BLaER1 (cell line): ENCODE measurements around the gene VEPH1.

Source experiments
- H3K27ac ChIP-seq: shearing (Covaris generic); formaldehyde crosslinking; 2 replicates; pipeline ENCODE4 v1.8.1; 2022
- H3K27me3 ChIP-seq: shearing (Covaris generic); formaldehyde crosslinking; 2 replicates; pipeline ENCODE4 v1.8.1; 2022
- H3K36me3 ChIP-seq: shearing (Covaris generic); formaldehyde crosslinking; 2 replicates; pipeline ENCODE4 v1.8.1; 2022
- H3K4me1 ChIP-seq: shearing (Covaris generic); formaldehyde crosslinking; 2 replicates; pipeline ENCODE4 v1.8.1; 2022
- H3K4me2 ChIP-seq: shearing (Covaris generic); formaldehyde crosslinking; 2 replicates; pipeline ENCODE4 v1.8.1; 2022
- H3K4me3 ChIP-seq: shearing (Covaris generic); formaldehyde crosslinking; 2 replicates; pipeline ENCODE4 v1.8.1; 2022
- H3K9ac ChIP-seq: shearing (Covaris generic); formaldehyde crosslinking; 2 replicates; pipeline ENCODE4 v1.8.1; 2022
- H3K9me3 ChIP-seq: shearing (Covaris generic); formaldehyde crosslinking; 2 replicates; pipeline ENCODE4 v1.8.1; 2022
- H4K20me1 ChIP-seq: shearing (Covaris generic); formaldehyde crosslinking; 2 replicates; pipeline ENCODE4 v1.8.1; 2022
- Cebpa-rat ChIP-seq: shearing (Covaris generic); IDR thresholded peaks from 2 replicates; pipeline ENCODE4 v1.8.1; 2022

The VEPH1 gene

DNA sequence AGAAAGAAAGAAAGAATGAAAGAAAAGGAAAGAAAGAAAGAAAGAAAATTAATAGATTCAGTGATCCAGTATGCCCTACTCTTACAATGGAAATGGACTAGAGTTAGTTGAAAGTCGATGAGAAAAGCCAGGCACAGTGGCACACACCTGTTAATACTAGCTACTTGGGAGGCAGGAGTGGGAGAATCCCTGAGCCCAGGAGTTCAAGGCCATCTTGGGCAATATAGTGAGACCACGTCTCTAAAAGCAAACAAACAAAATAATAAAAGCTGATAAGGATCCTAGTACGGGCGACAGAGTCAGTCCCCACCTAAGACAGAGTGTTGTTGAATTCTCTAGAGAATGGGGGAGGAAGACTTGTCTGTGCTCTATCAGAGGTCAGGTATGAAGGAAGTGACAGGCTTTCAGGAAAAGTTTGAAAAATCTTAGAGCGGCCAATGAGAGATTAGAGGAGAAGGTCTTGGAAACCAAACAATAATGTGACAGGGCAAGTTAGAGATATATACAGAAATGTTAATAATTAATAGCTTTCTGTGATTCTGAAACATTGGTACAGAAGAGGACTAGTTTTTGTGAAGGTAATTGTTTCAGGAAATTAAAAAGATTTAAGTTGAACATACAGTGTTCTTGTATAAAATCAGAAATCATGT lies 184.5 kb downstream of the VEPH1 start:
- Histone ChIP-seq H3K9me3 (no peaks in the 10 kb centered on the region), H3K9ac (no peak overlapping the region), H3K4me2 (no peak overlapping the region), H3K27me3 (no peaks in the 10 kb centered on the region), H3K4me1 (no peaks in the 10 kb centered on the region), H4K20me1 (no peaks in the 10 kb centered on the region), H3K27ac (no peak overlapping the region), H3K4me3 (no peak overlapping the region), H3K36me3 (no peaks in the 10 kb centered on the region)
- no peak for TF ChIP-seq Cebpa-rat

DNA sequence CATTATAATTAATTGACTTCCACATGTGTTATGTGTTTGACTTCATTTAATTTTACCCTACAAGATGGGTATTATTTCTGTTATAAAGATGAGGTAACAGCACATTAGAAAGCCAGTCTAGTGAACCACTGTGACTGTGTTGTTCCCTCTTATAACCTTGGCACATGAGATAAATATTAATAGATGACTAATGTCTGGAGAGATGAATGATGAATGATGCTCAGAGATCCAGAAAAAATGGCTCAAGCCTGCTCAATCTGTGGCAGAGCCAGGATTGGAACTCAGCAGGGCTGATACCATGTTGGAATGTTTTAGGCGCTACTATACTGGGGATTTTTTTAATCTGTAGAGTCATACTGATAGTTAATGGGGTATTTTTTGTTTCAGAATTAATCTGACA lies 185.3 kb downstream of the VEPH1 start:
- Histone ChIP-seq H3K27me3 (no peaks in the 10 kb centered on the region), H3K36me3 (no peaks in the 10 kb centered on the region), H3K9me3 (no peaks in the 10 kb centered on the region), H3K4me2 (no peak overlapping the region), H3K27ac (no peak overlapping the region), H3K9ac (no peak overlapping the region), H3K4me3 (no peak overlapping the region), H3K4me1 (no peaks in the 10 kb centered on the region), H4K20me1 (no peaks in the 10 kb centered on the region)
- no peak for TF ChIP-seq Cebpa-rat

- no peaks in the 10 kb centered on the region for H3K36me3 ChIP-seq
Observed at GRCh38 chr3:157313186-157313585, 190.0 kb downstream of the VEPH1 start.

DNA sequence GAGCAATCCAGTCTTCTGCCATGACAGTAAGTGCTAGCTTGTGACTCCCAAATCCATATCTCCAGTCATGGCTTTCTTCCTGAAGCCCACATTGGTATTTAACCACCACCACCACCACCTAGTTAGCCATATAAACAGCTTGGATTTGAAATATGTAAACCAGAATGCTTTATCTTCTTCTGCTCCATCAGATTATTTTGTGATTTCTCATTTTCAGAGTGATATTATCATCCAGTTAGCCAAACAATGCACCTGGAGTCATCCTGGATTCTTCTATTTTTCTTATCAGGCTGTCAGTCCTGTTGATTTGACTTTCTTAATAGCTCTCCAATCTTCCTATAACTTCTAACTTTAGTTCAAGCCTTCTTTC lies 190.9 kb downstream of the VEPH1 start:
- no peak overlapping the region for H3K4me2 ChIP-seq
- no peak overlapping the region for H3K4me3 ChIP-seq
- H3K4me1 ChIP-seq, result no peaks in the 10 kb centered on the region
- H3K9ac ChIP-seq, result no peak overlapping the region
- H3K27me3 ChIP-seq, result no peaks in the 10 kb centered on the region
- no peaks in the 10 kb centered on the region for H3K9me3 ChIP-seq
- no peak for TF ChIP-seq Cebpa-rat
- H3K27ac ChIP-seq, result no peak overlapping the region
- H3K36me3 ChIP-seq, result no peaks in the 10 kb centered on the region
- H4K20me1 ChIP-seq, result no peaks in the 10 kb centered on the region

More at GRCh38 chr3:157313186-157313585, 190.0 kb downstream of the VEPH1 start:
- Histone ChIP-seq H3K27ac (no peak overlapping the region), H3K4me1 (no peaks in the 10 kb centered on the region), H3K9me3 (no peaks in the 10 kb centered on the region), H3K27me3 (no peaks in the 10 kb centered on the region), H4K20me1 (no peaks in the 10 kb centered on the region), H3K4me3 (no peak overlapping the region), H3K4me2 (no peak overlapping the region), H3K9ac (no peak overlapping the region)
- TF ChIP-seq Cebpa-rat, result no peak

- H3K4me2 ChIP-seq, result no peak overlapping the region
- no peak overlapping the region for H3K27ac ChIP-seq
- no peaks in the 10 kb centered on the region for H3K4me1 ChIP-seq
- no peak for TF ChIP-seq Cebpa-rat
- no peak overlapping the region for H3K4me3 ChIP-seq
- no peaks in the 10 kb centered on the region for H4K20me1 ChIP-seq
- no peaks in the 10 kb centered on the region for H3K9me3 ChIP-seq
- H3K27me3 ChIP-seq, result no peaks in the 10 kb centered on the region
- H3K9ac ChIP-seq, result no peak overlapping the region
- no peaks in the 10 kb centered on the region for H3K36me3 ChIP-seq
Observed at GRCh38 chr3:157311633-157312375, 191.4 kb downstream of the VEPH1 start.

GRCh38 chr3:157310329-157311052 lies 192.7 kb downstream of the VEPH1 start:
- no peaks in the 10 kb centered on the region for H3K9me3 ChIP-seq
- H3K27ac ChIP-seq, result no peak overlapping the region
- no peak overlapping the region for H3K4me3 ChIP-seq
- H3K9ac ChIP-seq, result no peak overlapping the region
- H3K4me2 ChIP-seq, result no peak overlapping the region
- H3K36me3 ChIP-seq, result no peaks in the 10 kb centered on the region
- no peaks in the 10 kb centered on the region for H3K27me3 ChIP-seq
- no peaks in the 10 kb centered on the region for H3K4me1 ChIP-seq
- H4K20me1 ChIP-seq, result no peaks in the 10 kb centered on the region
- no peak for TF ChIP-seq Cebpa-rat

GRCh38 chr3:157306502-157306901 lies 196.7 kb downstream of the VEPH1 start:
- H4K20me1 ChIP-seq, result no peaks in the 10 kb centered on the region
- no peak for TF ChIP-seq Cebpa-rat

DNA sequence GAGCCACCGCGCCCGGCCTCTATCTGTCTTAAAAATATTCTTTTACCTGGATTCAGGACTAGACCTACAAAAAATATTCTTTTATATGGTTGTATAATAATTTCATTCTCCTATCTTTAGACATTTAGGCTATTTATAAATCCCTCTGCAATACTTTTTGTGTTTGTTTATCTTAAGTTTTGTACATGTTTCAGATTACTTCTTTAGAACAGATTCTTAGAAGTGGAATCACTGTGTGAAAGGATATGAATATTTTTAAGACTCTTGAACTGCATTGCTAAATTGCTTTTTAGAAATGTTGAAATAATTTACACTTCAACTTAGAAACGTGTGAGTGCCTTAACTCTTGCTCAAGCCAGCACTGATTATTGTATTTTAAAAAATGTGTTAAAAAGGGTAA lies 197.8 kb downstream of the VEPH1 start:
- Histone ChIP-seq H3K9ac (no peak overlapping the region), H3K4me3 (no peak overlapping the region), H3K9me3 (no peaks in the 10 kb centered on the region), H3K27ac (no peak overlapping the region), H3K27me3 (no peaks in the 10 kb centered on the region), H3K4me1 (no peaks in the 10 kb centered on the region), H3K4me2 (no peak overlapping the region), H3K36me3 (no peaks in the 10 kb centered on the region), H4K20me1 (no peaks in the 10 kb centered on the region)
- no peak for TF ChIP-seq Cebpa-rat

More at GRCh38 chr3:157306502-157306901, 196.7 kb downstream of the VEPH1 start:
- Histone ChIP-seq H3K4me1 (no peaks in the 10 kb centered on the region), H3K36me3 (no peaks in the 10 kb centered on the region), H3K9me3 (no peaks in the 10 kb centered on the region), H3K9ac (no peak overlapping the region), H3K4me2 (no peak overlapping the region), H3K27ac (no peak overlapping the region), H3K4me3 (no peak overlapping the region), H3K27me3 (no peaks in the 10 kb centered on the region)

- H3K27ac ChIP-seq, result no peak overlapping the region
- H3K4me3 ChIP-seq, result no peak overlapping the region
- no peaks in the 10 kb centered on the region for H3K9me3 ChIP-seq
- H3K36me3 ChIP-seq, result no peaks in the 10 kb centered on the region
- H4K20me1 ChIP-seq, result no peaks in the 10 kb centered on the region
- H3K4me1 ChIP-seq, result no peaks in the 10 kb centered on the region
- no peak for TF ChIP-seq Cebpa-rat
- H3K27me3 ChIP-seq, result no peaks in the 10 kb centered on the region
- H3K4me2 ChIP-seq, result no peak overlapping the region
- no peak overlapping the region for H3K9ac ChIP-seq
Observed at GRCh38 chr3:157301755-157302154, 201.5 kb downstream of the VEPH1 start.
